Mammary epithelial cell (primary cell): ENCODE results near the gene METRN.

Experiments used
- CTCF ChIP-seq, 2 donors: IDR thresholded peaks in 1 of 2; conservative IDR thresholded peaks in 1 of 2; 2 replicates each; pipeline ENCODE4 v1.5.1; 2011 to 2012; ENCODE audit warnings: inconsistent platforms in 2 of 2, low read length in 2 of 2, mild to moderate bottlenecking in 2 of 2, control low read depth in 1 of 2, low read depth in 1 of 2; ENCODE audit not compliant: insufficient read depth in 1 of 2; ENCODE audit errors: extremely low read depth in 1 of 2
- EZH2 ChIP-seq: IDR thresholded peaks from 2 replicates; pipeline ENCODE4 v1.6.1; 2012; ENCODE audit warnings: low read length, inconsistent platforms, borderline replicate concordance

GRCh38 chr16:752007-752312, 37.0 kb downstream of the METRN start:
- TF ChIP-seq CTCF (conservative IDR thresholded peaks at IDR 0.05 in 1 of 2, IDR thresholded peaks at IDR 0.05 in 1 of 2; ENCODE audit: extremely low read depth in 1 of 2, insufficient read depth in 1 of 2, low read depth in 1 of 2, low read length in 2 of 2) (no peak), EZH2 (no peak)
